ENCODE measurements around the gene LAGE3. TPM values are rescaled to one million over a fixed set of nuclear protein-coding genes. Genes with fewer than 3 reads are reported as not detected.

The LAGE3 gene
- total RNA-seq, 1 donor from 2014 or later: 8.8 TPM

- H3K4me3 Mint-ChIP-seq (ENCODE audit: unreplicated experiment): peak within 1 kb of the TSS; percentile 94
- H3K9me3 Mint-ChIP-seq (ENCODE audit: unreplicated experiment): peaks cover 7% of the 10 kb centered on the region
- H3K36me3 Mint-ChIP-seq (ENCODE audit: unreplicated experiment): no peaks in the 10 kb centered on the region
- peaks cover 4% of the 10 kb centered on the region for H3K4me1 Mint-ChIP-seq (ENCODE audit: low read depth, unreplicated experiment)
- peaks cover 10% of the 10 kb centered on the region for H3K27me3 Mint-ChIP-seq (ENCODE audit: unreplicated experiment)
- peak within 1 kb of the TSS; percentile 98 for H3K27ac Mint-ChIP-seq (ENCODE audit: unreplicated experiment)
- DNase-seq: peak; percentile 71
- TF ChIP-seq CTCF (IDR thresholded peaks at IDR 0.05; ENCODE audit: partially characterized antibody, unreplicated experiment): no peak
Observed at GRCh38 chrX:154458116-154458953, 20.7 kb downstream of the LAGE3 start, which contains the start of gene PLXNA3. Gene PLXNA3 (plus strand): TSS chrX:154458281. CDS start chrX:154460184, 1,903 bp downstream.

GRCh38 chrX:154457491-154458115 is 21.5 kb downstream of the LAGE3 start:
- H3K9me3 Mint-ChIP-seq (ENCODE audit: unreplicated experiment): peaks cover 7% of the 10 kb centered on the region
- peaks cover 4% of the 10 kb centered on the region for H3K4me1 Mint-ChIP-seq (ENCODE audit: low read depth, unreplicated experiment)
- TF ChIP-seq CTCF (IDR thresholded peaks at IDR 0.05; ENCODE audit: partially characterized antibody, unreplicated experiment): no peak
- H3K36me3 Mint-ChIP-seq (ENCODE audit: unreplicated experiment): no peaks in the 10 kb centered on the region
- DNase-seq: peak; percentile 43
- peaks cover 10% of the 10 kb centered on the region for H3K27me3 Mint-ChIP-seq (ENCODE audit: unreplicated experiment)
- peak overlapping the region; percentile 98 for H3K27ac Mint-ChIP-seq (ENCODE audit: unreplicated experiment)
- peak overlapping the region; percentile 94 for H3K4me3 Mint-ChIP-seq (ENCODE audit: unreplicated experiment)

GRCh38 chrX:154452823-154453222 is 26.3 kb downstream of the LAGE3 start:
- H3K9me3 Mint-ChIP-seq (ENCODE audit: unreplicated experiment): peaks cover 4% of the 10 kb centered on the region
- H3K4me1 Mint-ChIP-seq (ENCODE audit: low read depth, unreplicated experiment): no peaks in the 10 kb centered on the region
- no peaks in the 10 kb centered on the region for H3K36me3 Mint-ChIP-seq (ENCODE audit: unreplicated experiment)
- H3K27ac Mint-ChIP-seq (ENCODE audit: unreplicated experiment): no peak overlapping the region
- H3K27me3 Mint-ChIP-seq (ENCODE audit: unreplicated experiment): peaks cover 4% of the 10 kb centered on the region
- no peak for TF ChIP-seq CTCF (IDR thresholded peaks at IDR 0.05; ENCODE audit: partially characterized antibody, unreplicated experiment)
- no peak overlapping the region for H3K4me3 Mint-ChIP-seq (ENCODE audit: unreplicated experiment)
- DNase-seq: no peak

- Mint-ChIP-seq H3K27ac (ENCODE audit: unreplicated experiment) (no peak overlapping the region), H3K36me3 (ENCODE audit: unreplicated experiment) (no peaks in the 10 kb centered on the region), H3K4me1 (ENCODE audit: low read depth, unreplicated experiment) (no peaks in the 10 kb centered on the region), H3K4me3 (ENCODE audit: unreplicated experiment) (no peak overlapping the region), H3K9me3 (ENCODE audit: unreplicated experiment) (no peaks in the 10 kb centered on the region), H3K27me3 (ENCODE audit: unreplicated experiment) (no peaks in the 10 kb centered on the region)
- TF ChIP-seq CTCF (IDR thresholded peaks at IDR 0.05; ENCODE audit: partially characterized antibody, unreplicated experiment): no peak
- DNase-seq: no peak
Observed at GRCh38 chrX:154450312-154450711, 28.8 kb downstream of the LAGE3 start.

GRCh38 chrX:154449618-154450017 is 29.5 kb downstream of the LAGE3 start:
- no peaks in the 10 kb centered on the region for H3K27me3 Mint-ChIP-seq (ENCODE audit: unreplicated experiment)
- no peak for TF ChIP-seq CTCF (IDR thresholded peaks at IDR 0.05; ENCODE audit: partially characterized antibody, unreplicated experiment)
- no peaks in the 10 kb centered on the region for H3K9me3 Mint-ChIP-seq (ENCODE audit: unreplicated experiment)
- no peak for DNase-seq
- H3K4me1 Mint-ChIP-seq (ENCODE audit: low read depth, unreplicated experiment): no peaks in the 10 kb centered on the region
- no peaks in the 10 kb centered on the region for H3K36me3 Mint-ChIP-seq (ENCODE audit: unreplicated experiment)
- no peak overlapping the region for H3K4me3 Mint-ChIP-seq (ENCODE audit: unreplicated experiment)
- no peak overlapping the region for H3K27ac Mint-ChIP-seq (ENCODE audit: unreplicated experiment)

Measured in glutamatergic neuron (in vitro differentiated cells).